GM23338 (cell line): Measurements from ENCODE around the gene TPST2. TPM values are rescaled to one million over a fixed set of nuclear protein-coding genes. Genes with fewer than 3 reads are reported as not detected.

Experiments
- ATAC-seq: fragments of 200-7000 bp; cut with Tn5 transposase; 3 replicates; pipeline ENCODE4 v1.9.1; 2020
- DNase-seq: peaks from one replicate; pipeline ENCODE4 v3.0.0-alpha.2; 2015; ENCODE audit warnings: low spot score
- H2AFZ ChIP-seq: fragments of 200-600 bp; sonication (generic); 2 replicates; pipeline ENCODE4 v1.8.0; 2016; ENCODE audit warnings: antibody characterized with exemption, mild to moderate bottlenecking, moderate library complexity
- H3F3A ChIP-seq: fragments of 200-600 bp; sonication (generic); replicated peaks from 2 replicates; pipeline ENCODE4 v1.8.0; 2017; ENCODE audit warnings: antibody characterized with exemption, mixed run types, low read depth
- H3K27ac ChIP-seq: fragments of 200-600 bp; sonication (generic); 2 replicates; pipeline ENCODE4 v1.6.1; 2016; ENCODE audit warnings: low read depth
- H3K27me3 ChIP-seq: fragments of 200-600 bp; sonication (generic); 2 replicates; pipeline ENCODE4 v1.8.0; 2016; ENCODE audit warnings: mild to moderate bottlenecking, mixed run types, moderate library complexity; ENCODE audit not compliant: insufficient read depth
- H3K36me3 ChIP-seq: fragments of 200-600 bp; sonication (generic); 2 replicates; pipeline ENCODE4 v1.8.0; 2016; ENCODE audit warnings: mild to moderate bottlenecking; ENCODE audit not compliant: insufficient read depth
- H3K4me1 ChIP-seq: fragments of 200-600 bp; sonication (generic); 2 replicates; pipeline ENCODE4 v1.8.0; 2016; ENCODE audit warnings: mild to moderate bottlenecking, moderate library complexity; ENCODE audit not compliant: insufficient read depth
- H3K4me2 ChIP-seq: fragments of 200-600 bp; sonication (generic); 2 replicates; pipeline ENCODE4 v1.7.1; 2017; ENCODE audit warnings: mixed run types
- H3K4me3 ChIP-seq: fragments of 200-600 bp; sonication (generic); 2 replicates; pipeline ENCODE4 v1.6.1; 2016; ENCODE audit warnings: mixed run types
- H3K79me2 ChIP-seq: fragments of 200-600 bp; sonication (generic); replicated peaks from 2 replicates; pipeline ENCODE4 v1.8.0; 2017; ENCODE audit warnings: mild to moderate bottlenecking; ENCODE audit not compliant: insufficient read depth
- H3K9me2 ChIP-seq: fragments of 200-600 bp; sonication (generic); 2 replicates; pipeline ENCODE4 v1.8.0; 2017; ENCODE audit not compliant: insufficient read depth
- H4K20me1 ChIP-seq: fragments of 200-600 bp; sonication (generic); replicated peaks from 2 replicates; pipeline ENCODE4 v1.8.0; 2017; ENCODE audit warnings: mild to moderate bottlenecking; ENCODE audit not compliant: insufficient read depth
- H3K27ac Mint-ChIP-seq: 2 replicates; pipeline ENCODE4 v1.8.0; 2020; ENCODE audit warnings: inconsistent platforms, mild to moderate bottlenecking, moderate library complexity, mixed read lengths
- H3K27me3 Mint-ChIP-seq: 3 replicates; pipeline ENCODE4 v1.8.0; 2022; ENCODE audit warnings: low read depth, mild to moderate bottlenecking, moderate library complexity, mixed read lengths, inconsistent platforms; ENCODE audit not compliant: insufficient read depth, poor library complexity
- H3K36me3 Mint-ChIP-seq: 3 replicates; pipeline ENCODE4 v1.8.0; 2021; ENCODE audit warnings: low read depth, mild to moderate bottlenecking, inconsistent platforms, moderate library complexity, mixed read lengths
- H3K4me1 Mint-ChIP-seq: 3 replicates; pipeline ENCODE4 v1.8.0; 2020; ENCODE audit warnings: mild to moderate bottlenecking, inconsistent platforms, mixed read lengths
- H3K4me3 Mint-ChIP-seq: 3 replicates; pipeline ENCODE4 v1.8.0; 2021; ENCODE audit warnings: moderate library complexity, mild to moderate bottlenecking, inconsistent platforms, mixed read lengths
- H3K9me3 Mint-ChIP-seq: 3 replicates; pipeline ENCODE4 v1.8.0; 2020; ENCODE audit warnings: moderate library complexity, mild to moderate bottlenecking, inconsistent platforms, mixed read lengths
- CREB1 ChIP-seq: fragments of 250-450 bp; sonication (Bioruptor Pico); IDR thresholded peaks from 2 replicates; pipeline ENCODE4 v1.5.0; 2020; ENCODE audit warnings: low read depth, mild to moderate bottlenecking, moderate library complexity
- CTCF ChIP-seq, 2 experiments: fragments of 200-600 bp in 1 of 2; sonication (generic) in 1 of 2; conservative IDR thresholded peaks; 2 replicates each; pipeline versions ENCODE4 v1.5.1 to v1.6.1; 2016 to 2017; ENCODE audit warnings: antibody characterized with exemption in 2 of 2, low read depth in 2 of 2, mild to moderate bottlenecking in 2 of 2, moderate library complexity in 1 of 2
- ETS1 ChIP-seq: IDR thresholded peaks from 2 replicates; pipeline ENCODE4 v1.6.1; 2016; ENCODE audit warnings: antibody characterized with exemption
- EZH2 ChIP-seq: fragments of 200-600 bp; sonication (generic); IDR thresholded peaks from one replicate; pipeline ENCODE4 v1.8.0; 2017; ENCODE audit warnings: antibody characterized with exemption, mild to moderate bottlenecking, low read depth; ENCODE audit not compliant: unreplicated experiment
- EZH2phosphoT487 ChIP-seq: fragments of 200-600 bp; sonication (generic); IDR thresholded peaks from one replicate; pipeline ENCODE4 v1.8.1; 2018; ENCODE audit warnings: antibody characterized with exemption; ENCODE audit not compliant: unreplicated experiment
- JUNB ChIP-seq: IDR thresholded peaks from one replicate; pipeline ENCODE4 v1.6.1; 2016; ENCODE audit warnings: antibody characterized with exemption; ENCODE audit not compliant: unreplicated experiment
- POLR2AphosphoS5 ChIP-seq: IDR thresholded peaks from 2 replicates; pipeline ENCODE4 v1.6.1; 2016; ENCODE audit warnings: antibody characterized with exemption, low read depth
- REST ChIP-seq: IDR thresholded peaks from one replicate; pipeline ENCODE4 v1.6.1; 2018; ENCODE audit warnings: antibody characterized with exemption; ENCODE audit not compliant: unreplicated experiment
- STAT1 ChIP-seq: IDR thresholded peaks from one replicate; pipeline ENCODE4 v1.6.1; 2016; ENCODE audit warnings: antibody characterized with exemption; ENCODE audit not compliant: unreplicated experiment
- ZNF114 ChIP-seq: fragments of 250-450 bp; sonication (Bioruptor Pico); IDR thresholded peaks from 2 replicates; pipeline ENCODE4 v1.5.0; 2020; ENCODE audit warnings: mild to moderate bottlenecking, moderate library complexity
- ZNF331 ChIP-seq: fragments of 250-450 bp; sonication (Bioruptor Pico); IDR thresholded peaks from 2 replicates; pipeline ENCODE4 v1.5.0; 2020; ENCODE audit warnings: low read depth, mild to moderate bottlenecking, moderate library complexity
- polyA plus RNA-seq: library from polyadenylated mRNA; unstranded; fragments of >200 nt; fragmentation: Nextera tagmentation; extraction: Ambion mirVana; gene quantifications from 2 replicates; pipeline ENCODE4 v1.2.1, GENCODE V29; 2016
- total RNA-seq: library from RNA; depleted of rRNA; stranded (reverse); fragments of >200 nt; shearing (Covaris generic); gene quantifications from 2 replicates; pipeline ENCODE4 v1.2.3, GENCODE V29; 2014

The TPST2 gene
- total and polyA plus RNA-seq, 2 experiments from 2014 or later, result 37.9 to 127 TPM

- H3K4me3 ChIP-seq, result no peak overlapping the region
- no peak overlapping the region for H3K27ac Mint-ChIP-seq
- H3K4me3 Mint-ChIP-seq, result no peak overlapping the region
- no peaks in the 10 kb centered on the region for H3K27me3 ChIP-seq
- H3K27ac ChIP-seq, result no peak overlapping the region
- H3F3A ChIP-seq, result 0 out of 2 replicates have a peak, but pooled peaks cover 3% of the 10 kb centered on the region
- H3K27me3 Mint-ChIP-seq, result peaks cover 10% of the 10 kb centered on the region
- ATAC-seq (peak; percentile 22; the same call in 1 of the 3 replicates), DNase-seq (peak; percentile 29)
- H3K36me3 ChIP-seq, result no peaks in the 10 kb centered on the region; the same call in 1 of the 2 replicates
- H3K9me2 ChIP-seq, result no peaks in the 10 kb centered on the region
- no peak overlapping the region for H2AFZ ChIP-seq
- H3K9me3 Mint-ChIP-seq, result no peaks in the 10 kb centered on the region; the same call in 2 of the 3 replicates
- 0 out of 3 replicates have a peak, but pooled peaks cover 3% of the 10 kb centered on the region for H3K36me3 Mint-ChIP-seq
- H3K79me2 ChIP-seq, result no peaks in the 10 kb centered on the region
- no peaks in the 10 kb centered on the region for H4K20me1 ChIP-seq
- TF ChIP-seq EZH2, result no peak
- TF ChIP-seq POLR2AphosphoS5, result no peak
- no peak for TF ChIP-seq STAT1
- no peak overlapping the region for H3K4me2 ChIP-seq
- peaks cover 16% of the 10 kb centered on the region for H3K4me1 Mint-ChIP-seq
- H3K4me1 ChIP-seq, result peaks cover 11% of the 10 kb centered on the region; the same call in 1 of the 2 replicates
Measured at GRCh38 chr22:26629988-26630761, 40.2 kb upstream of the TPST2 start.

- ATAC-seq, result no peak
Measured at GRCh38 chr22:26624803-26625202, 34.9 kb upstream of the TPST2 start.

GRCh38 chr22:26623984-26624383, 34.1 kb upstream of the TPST2 start:
- H3K36me3 Mint-ChIP-seq, result no peaks in the 10 kb centered on the region; the same call in 2 of the 3 replicates
- ATAC-seq (no peak), DNase-seq (no peak)
- H3K27me3 Mint-ChIP-seq, result peaks cover 6% of the 10 kb centered on the region
- peaks cover 10% of the 10 kb centered on the region; the same call in 2 of the 3 replicates for H3K4me1 Mint-ChIP-seq
- H3K27ac Mint-ChIP-seq, result no peak overlapping the region
- no peaks in the 10 kb centered on the region; the same call in 2 of the 3 replicates for H3K9me3 Mint-ChIP-seq
- Histone ChIP-seq H3K36me3 (no peaks in the 10 kb centered on the region; the same call in 1 of the 2 replicates), H2AFZ (no peak overlapping the region), H3K9me2 (no peaks in the 10 kb centered on the region), H3K27ac (no peak overlapping the region), H3K79me2 (no peaks in the 10 kb centered on the region), H3K4me3 (no peak overlapping the region), H3F3A (0 out of 2 replicates have a peak, but pooled peaks cover 4% of the 10 kb centered on the region), H3K27me3 (no peaks in the 10 kb centered on the region), H3K4me2 (no peak overlapping the region), H3K4me1 (no peaks in the 10 kb centered on the region; the same call in 1 of the 2 replicates), H4K20me1 (no peaks in the 10 kb centered on the region)
- no peak overlapping the region for H3K4me3 Mint-ChIP-seq
- no peak for TF ChIP-seq ETS1
- no peak for TF ChIP-seq JUNB
- TF ChIP-seq ZNF114, result no peak
- no peak for TF ChIP-seq ZNF331 (CRISPR knock-in tag)
- TF ChIP-seq POLR2AphosphoS5, result no peak
- no peak for TF ChIP-seq EZH2
- TF ChIP-seq CTCF (conservative IDR thresholded peaks at IDR 0.05; ENCODE audit: low read depth in 2 of 2), result no peak
- TF ChIP-seq STAT1, result no peak
- TF ChIP-seq REST, result no peak
- TF ChIP-seq EZH2phosphoT487, result no peak
- no peak for TF ChIP-seq CREB1 (CRISPR knock-in tag)

More at GRCh38 chr22:26624803-26625202, 34.9 kb upstream of the TPST2 start:
- Mint-ChIP-seq H3K4me3 (no peak overlapping the region), H3K27ac (no peak overlapping the region), H3K4me1 (peaks cover 7% of the 10 kb centered on the region; the same call in 2 of the 3 replicates), H3K27me3 (peaks cover 6% of the 10 kb centered on the region), H3K36me3 (no peaks in the 10 kb centered on the region; the same call in 2 of the 3 replicates), H3K9me3 (no peaks in the 10 kb centered on the region; the same call in 2 of the 3 replicates)
- Histone ChIP-seq H2AFZ (no peak overlapping the region), H3K4me1 (no peaks in the 10 kb centered on the region; the same call in 1 of the 2 replicates), H3K9me2 (no peaks in the 10 kb centered on the region), H3F3A (0 out of 2 replicates have a peak, but pooled peaks cover 4% of the 10 kb centered on the region), H4K20me1 (no peaks in the 10 kb centered on the region), H3K79me2 (no peaks in the 10 kb centered on the region), H3K4me3 (no peak overlapping the region), H3K27me3 (no peaks in the 10 kb centered on the region), H3K4me2 (no peak overlapping the region), H3K27ac (no peak overlapping the region), H3K36me3 (no peaks in the 10 kb centered on the region; the same call in 1 of the 2 replicates)
- no peak for DNase-seq
- no peak for TF ChIP-seq POLR2AphosphoS5
